ENCODE results near the gene SYS1. TPM values are rescaled to one million over a fixed set of nuclear protein-coding genes. Genes with fewer than 3 reads are reported as not detected.
"Not testable (repeated sequence)": the region's sequence is repeated elsewhere in the genome, so short reads cannot be mapped to it uniquely, and the experiment has no call there.

SYS1 gene
- total RNA-seq, 2 donors from 2014 or later, result 29.3 to 57.4 TPM

- H3K4me1 ChIP-seq (replicated peaks), result peaks cover 10% of the 10 kb centered on the region
- DNase-seq (ENCODE audit: low spot score), result peak; percentile 68
- no peaks in the 10 kb centered on the region for H3K9me3 ChIP-seq
- H3K27ac ChIP-seq, result peak within 1 kb of the TSS; percentile 92 to 94
- TF ChIP-seq, protein P1, sequence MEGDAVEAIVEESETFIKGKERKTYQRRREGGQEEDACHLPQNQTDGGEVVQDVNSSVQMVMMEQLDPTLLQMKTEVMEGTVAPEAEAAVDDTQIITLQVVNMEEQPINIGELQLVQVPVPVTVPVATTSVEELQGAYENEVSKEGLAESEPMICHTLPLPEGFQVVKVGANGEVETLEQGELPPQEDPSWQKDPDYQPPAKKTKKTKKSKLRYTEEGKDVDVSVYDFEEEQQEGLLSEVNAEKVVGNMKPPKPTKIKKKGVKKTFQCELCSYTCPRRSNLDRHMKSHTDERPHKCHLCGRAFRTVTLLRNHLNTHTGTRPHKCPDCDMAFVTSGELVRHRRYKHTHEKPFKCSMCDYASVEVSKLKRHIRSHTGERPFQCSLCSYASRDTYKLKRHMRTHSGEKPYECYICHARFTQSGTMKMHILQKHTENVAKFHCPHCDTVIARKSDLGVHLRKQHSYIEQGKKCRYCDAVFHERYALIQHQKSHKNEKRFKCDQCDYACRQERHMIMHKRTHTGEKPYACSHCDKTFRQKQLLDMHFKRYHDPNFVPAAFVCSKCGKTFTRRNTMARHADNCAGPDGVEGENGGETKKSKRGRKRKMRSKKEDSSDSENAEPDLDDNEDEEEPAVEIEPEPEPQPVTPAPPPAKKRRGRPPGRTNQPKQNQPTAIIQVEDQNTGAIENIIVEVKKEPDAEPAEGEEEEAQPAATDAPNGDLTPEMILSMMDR (IDR thresholded peaks at IDR 0.05), result no peak
- TF ChIP-seq POLR2AphosphoS5 (IDR thresholded peaks at IDR 0.05) (peak; percentile 54), POLR2A (IDR thresholded peaks at IDR 0.05) (peak; percentile 88)
- H3K27me3 ChIP-seq (replicated peaks; ENCODE audit: insufficient read depth), result no peaks in the 10 kb centered on the region
- H3K4me3 ChIP-seq, result peak within 1 kb of the TSS; percentile 76
- H3K36me3 ChIP-seq, result no peaks in the 10 kb centered on the region
- WGBS, result 2% methylated on average over 66 of the region's 77 CpGs
- intact Hi-C loops (cut with DNase I), result no loop called here
Measured at GRCh38 chr20:45347936-45348778, 14.8 kb upstream of the SYS1 start, which contains the start of gene SDC4. Gene SDC4, minus strand, starts transcription at chr20:45348424. Its CDS starts 40 bp downstream, at chr20:45348384.

DNA sequence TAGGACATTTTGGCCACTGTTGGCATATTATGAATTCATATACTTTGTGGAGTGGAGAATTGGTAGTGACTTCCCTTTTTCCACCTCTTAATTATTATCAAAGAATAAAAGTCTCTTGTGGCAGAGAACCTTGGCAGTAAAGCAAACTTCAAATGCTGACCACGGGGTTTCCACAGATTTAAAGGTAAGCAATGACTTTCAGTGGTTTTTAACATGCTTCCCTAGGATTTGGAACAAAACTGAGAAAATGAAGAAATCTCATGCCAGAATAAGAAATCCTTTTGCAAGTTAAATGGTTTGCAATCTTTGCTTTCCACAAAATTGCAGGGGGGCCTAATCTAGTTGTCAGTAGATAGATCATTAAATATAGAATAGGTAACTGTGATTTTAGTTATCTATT is 12.7 kb upstream of the SYS1 start:
- H3K4me3 ChIP-seq, result no peak overlapping the region
- intact Hi-C loops (cut with DNase I), result no loop called here
- H3K4me1 ChIP-seq (replicated peaks), result peaks cover 3% of the 10 kb centered on the region
- no peak for TF ChIP-seq POLR2AphosphoS5 (IDR thresholded peaks at IDR 0.05)
- no peak for TF ChIP-seq POLR2A (IDR thresholded peaks at IDR 0.05)
- TF ChIP-seq, protein P1 (IDR thresholded peaks at IDR 0.05), result no peak
- H3K27me3 ChIP-seq (replicated peaks; ENCODE audit: insufficient read depth), result no peaks in the 10 kb centered on the region
- H3K36me3 ChIP-seq, result no peaks in the 10 kb centered on the region
- no peak overlapping the region for H3K27ac ChIP-seq
- WGBS, result 29% methylated on average over 1 of the region's 1 CpG
- no peak for DNase-seq (ENCODE audit: low spot score)
- H3K9me3 ChIP-seq, result no peaks in the 10 kb centered on the region

DNA sequence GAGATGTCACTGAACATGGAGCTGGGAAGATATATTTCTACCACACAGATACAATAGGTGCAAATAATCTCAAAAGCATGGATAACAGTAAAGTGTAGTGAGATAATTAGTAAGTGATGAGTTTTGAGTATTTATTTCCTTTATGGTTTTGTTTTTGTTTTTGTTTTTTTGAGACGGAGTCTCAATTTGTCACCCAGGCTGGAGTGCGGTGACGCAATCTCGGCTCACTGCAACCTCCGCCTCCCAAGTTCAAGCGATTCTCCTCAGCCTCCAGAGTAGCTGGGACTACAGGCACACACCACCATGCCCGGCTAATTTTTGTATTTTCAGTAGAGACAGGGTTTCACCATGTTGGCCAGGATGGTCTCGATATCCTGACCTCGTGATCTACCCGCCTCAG is 12.2 kb upstream of the SYS1 start:
- H3K4me3 ChIP-seq; H3K36me3 ChIP-seq; H3K4me1 ChIP-seq (replicated peaks); H3K27me3 ChIP-seq (replicated peaks; ENCODE audit: insufficient read depth); DNase-seq (ENCODE audit: low spot score); H3K9me3 ChIP-seq; intact Hi-C loops (cut with DNase I); H3K27ac ChIP-seq: not testable (repeated sequence)
- WGBS, result 97% methylated on average over 10 of the region's 10 CpGs

- Histone ChIP-seq H3K9me3 (no peaks in the 10 kb centered on the region), H3K27ac (no peak overlapping the region), H3K4me1 (replicated peaks) (no peaks in the 10 kb centered on the region), H3K36me3 (no peaks in the 10 kb centered on the region), H3K4me3 (no peak overlapping the region), H3K27me3 (replicated peaks; ENCODE audit: insufficient read depth) (no peaks in the 10 kb centered on the region)
- WGBS, result 68% methylated on average over 3 of the region's 3 CpGs
- no peak for DNase-seq (ENCODE audit: low spot score)
- TF ChIP-seq POLR2AphosphoS5 (IDR thresholded peaks at IDR 0.05), result no peak
- no peak for TF ChIP-seq POLR2A (IDR thresholded peaks at IDR 0.05)
- TF ChIP-seq, protein P1 (IDR thresholded peaks at IDR 0.05), result no peak
- intact Hi-C loops (cut with DNase I), result no loop called here
Measured at GRCh38 chr20:45352729-45353128, 10.2 kb upstream of the SYS1 start.

DNA sequence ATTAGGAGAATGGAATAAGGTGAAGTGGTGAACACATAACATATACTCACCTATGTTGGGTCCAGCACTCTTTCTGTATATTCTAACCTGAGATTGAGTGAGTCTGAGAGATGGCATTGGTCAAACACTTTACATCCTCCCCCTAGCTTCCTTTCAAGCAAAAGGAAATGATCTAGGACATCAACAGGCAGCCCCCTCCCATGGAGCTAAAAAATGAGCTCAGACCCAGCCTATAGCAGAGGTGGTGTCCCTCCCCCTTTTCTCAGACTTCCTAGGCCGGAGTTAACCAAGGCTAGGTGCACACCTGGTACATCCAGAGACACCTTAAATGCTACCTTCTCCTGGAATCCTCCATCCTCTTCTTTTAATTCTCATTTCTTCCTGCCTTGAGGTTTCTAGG is 9.2 kb upstream of the SYS1 start:
- Histone ChIP-seq H3K4me1 (replicated peaks) (peaks cover 5% of the 10 kb centered on the region), H3K9me3 (no peaks in the 10 kb centered on the region), H3K36me3 (no peaks in the 10 kb centered on the region), H3K27me3 (replicated peaks; ENCODE audit: insufficient read depth) (no peaks in the 10 kb centered on the region), H3K4me3 (no peak overlapping the region), H3K27ac (no peak overlapping the region)
- intact Hi-C loops (cut with DNase I), result no loop called here
- TF ChIP-seq POLR2AphosphoS5 (IDR thresholded peaks at IDR 0.05), result no peak
- WGBS, result 94% methylated on average over 1 of the region's 1 CpG
- DNase-seq (ENCODE audit: low spot score), result no peak

Data from prostate gland (tissue), 2 donors.